Measurements from ENCODE around the gene NR3C1. TPM values are rescaled to one million over a fixed set of nuclear protein-coding genes. Genes with fewer than 3 reads are reported as not detected.

Gene NR3C1
- total RNA-seq, 1 donor from 2014 or later, result 14.3 TPM

GRCh38 chr5:143267186-143267585 is 136.3 kb downstream of the NR3C1 start:
- no peak for DNase-seq (ENCODE audit: low read depth in 2 of 2)

GRCh38 chr5:143265995-143266394 is 137.5 kb downstream of the NR3C1 start:
- no peak for DNase-seq (ENCODE audit: low read depth in 2 of 2)

- DNase-seq (ENCODE audit: low read depth in 2 of 2), result no peak
Observed at GRCh38 chr5:143263272-143263810, 140.1 kb downstream of the NR3C1 start.

GRCh38 chr5:143262393-143263174 is 140.9 kb downstream of the NR3C1 start:
- DNase-seq (ENCODE audit: low read depth in 2 of 2), result peak; percentile 65 to 91

- peak in 1 of 2 donors; percentile 1 for DNase-seq (ENCODE audit: low read depth in 2 of 2)
Observed at GRCh38 chr5:143261748-143262392, 141.6 kb downstream of the NR3C1 start.

GRCh38 chr5:143259254-143259605 is 144.3 kb downstream of the NR3C1 start:
- no peak for DNase-seq (ENCODE audit: low read depth in 2 of 2)

GRCh38 chr5:143258559-143259253 is 144.8 kb downstream of the NR3C1 start:
- no peak for DNase-seq (ENCODE audit: low read depth in 2 of 2)

GRCh38 chr5:143254819-143255218 is 148.7 kb downstream of the NR3C1 start:
- no peak for DNase-seq (ENCODE audit: low read depth in 2 of 2)

- DNase-seq (ENCODE audit: low read depth in 2 of 2), result no peak
Observed at GRCh38 chr5:143251946-143252345, 151.5 kb downstream of the NR3C1 start.

- no peak for DNase-seq (ENCODE audit: low read depth in 2 of 2)
Observed at GRCh38 chr5:143251190-143251589, 152.3 kb downstream of the NR3C1 start.

GRCh38 chr5:143249851-143250250 is 153.6 kb downstream of the NR3C1 start:
- DNase-seq (ENCODE audit: low read depth in 2 of 2), result no peak

GRCh38 chr5:143248822-143249579 is 154.5 kb downstream of the NR3C1 start:
- DNase-seq (ENCODE audit: low read depth in 2 of 2), result peak; percentile 23 to 58

GRCh38 chr5:143248391-143248790 is 155.1 kb downstream of the NR3C1 start:
- no peak for DNase-seq (ENCODE audit: low read depth in 2 of 2)

GRCh38 chr5:143247134-143247815 is 156.2 kb downstream of the NR3C1 start:
- no peak for DNase-seq (ENCODE audit: low read depth in 2 of 2)

GRCh38 chr5:143245929-143246561 is 157.4 kb downstream of the NR3C1 start:
- peak in 1 of 2 donors; percentile 89 for DNase-seq (ENCODE audit: low read depth in 2 of 2)

GRCh38 chr5:143244990-143245389 is 158.5 kb downstream of the NR3C1 start:
- no peak for DNase-seq (ENCODE audit: low read depth in 2 of 2)

GRCh38 chr5:143244000-143244736 is 159.3 kb downstream of the NR3C1 start:
- peak in 1 of 2 donors; percentile 84 for DNase-seq (ENCODE audit: low read depth in 2 of 2)

GRCh38 chr5:143243103-143243502 is 160.4 kb downstream of the NR3C1 start:
- DNase-seq (ENCODE audit: low read depth in 2 of 2), result no peak

GRCh38 chr5:143241892-143242291 is 161.6 kb downstream of the NR3C1 start:
- DNase-seq (ENCODE audit: low read depth in 2 of 2), result peak in 1 of 2 donors; percentile 56

Data from lung microvascular endothelial cell (primary cell).